Muscle of leg (tissue), 11 donors: Measurements from ENCODE around the gene MSX1. TPM values are rescaled to one million over a fixed set of nuclear protein-coding genes. Genes with fewer than 3 reads are reported as not detected.
"Not testable (repeated sequence)": the region's sequence is repeated elsewhere in the genome, so short reads cannot be mapped to it uniquely, and the experiment has no call there.

Experiments
- DNase-seq: peaks from one replicate; pipeline ENCODE4 v3.0.0; 2013
- H3K27ac ChIP-seq: one replicate; pipeline ENCODE4 v1.5.1; 2013; ENCODE audit warnings: mild to moderate bottlenecking, low read length, control low read depth
- H3K27me3 ChIP-seq: one replicate; pipeline ENCODE4 v1.6.1; 2013; ENCODE audit warnings: low read length; ENCODE audit not compliant: control insufficient read depth, insufficient read depth
- H3K36me3 ChIP-seq: one replicate; pipeline ENCODE4 v1.6.1; 2013; ENCODE audit warnings: low read length; ENCODE audit not compliant: control insufficient read depth, insufficient read depth
- H3K4me1 ChIP-seq: one replicate; pipeline ENCODE4 v1.6.1; 2013; ENCODE audit warnings: low read length; ENCODE audit not compliant: control insufficient read depth, insufficient read depth
- H3K4me3 ChIP-seq: one replicate; pipeline ENCODE4 v1.5.1; 2013; ENCODE audit warnings: low read length, control low read depth
- H3K9me3 ChIP-seq: replicated peaks from 2 replicates; pipeline ENCODE4 v1.6.1; 2013; ENCODE audit warnings: low read depth, low read length; ENCODE audit not compliant: control insufficient read depth
- WGBS: methylation state at CpG from one replicate; pipeline ENCODE4 v1.1.5; 2013; ENCODE audit warnings: missing lambda C conversion rate; ENCODE audit not compliant: insufficient coverage; 5-methylcytosine and 5-hydroxymethylcytosine counted together
- polyA plus RNA-seq, 8 donors: library from polyadenylated mRNA; unstranded; fragments of 120-200 nt; gene quantifications; one replicate each; pipeline versions ENCODE4 v1.2.1 to v1.2.3, GENCODE V29; 2013; ENCODE audit warnings: inconsistent platforms in 1 of 8, low replicate concordance in 1 of 8; ENCODE audit not compliant: insufficient read length in 8 of 8, insufficient read depth in 1 of 8
- total RNA-seq: library from RNA; stranded (reverse); fragments of 120-200 nt; gene quantifications from one replicate; pipeline ENCODE4 v1.2.4, GENCODE V29; 2013

The MSX1 gene
- total and polyA plus RNA-seq, 9 donors, result 1.3 to 2.8 (median 1.8) TPM

- not testable (repeated sequence) for H3K9me3 ChIP-seq, H3K27ac ChIP-seq, DNase-seq, H3K4me1 ChIP-seq, H3K36me3 ChIP-seq, H3K4me3 ChIP-seq
- H3K27me3 ChIP-seq, result peaks cover 31% of the 10 kb centered on the region
- WGBS, result 87% methylated on average over 6 of the region's 6 CpGs
Observed at GRCh38 chr4:4822286-4822685, 37.2 kb upstream of the MSX1 start.

GRCh38 chr4:4823621-4824162 lies 35.8 kb upstream of the MSX1 start:
- H3K9me3 ChIP-seq, result no peaks in the 10 kb centered on the region
- H3K27me3 ChIP-seq, result peaks cover 22% of the 10 kb centered on the region
- no peaks in the 10 kb centered on the region for H3K36me3 ChIP-seq
- no peak overlapping the region for H3K27ac ChIP-seq
- WGBS, result no CpG with 5 or more reads among the region's 2 CpGs
- H3K4me1 ChIP-seq, result no peaks in the 10 kb centered on the region
- DNase-seq, result no peak
- no peak overlapping the region for H3K4me3 ChIP-seq

GRCh38 chr4:4824232-4824631 lies 35.2 kb upstream of the MSX1 start:
- WGBS, result no CpG with 5 or more reads among the region's 3 CpGs
- Histone ChIP-seq H3K4me1 (no peaks in the 10 kb centered on the region), H3K27me3 (peaks cover 17% of the 10 kb centered on the region), H3K9me3 (no peaks in the 10 kb centered on the region), H3K27ac (no peak overlapping the region), H3K4me3 (no peak overlapping the region), H3K36me3 (no peaks in the 10 kb centered on the region)
- no peak for DNase-seq

GRCh38 chr4:4825431-4825830 lies 34.0 kb upstream of the MSX1 start:
- DNase-seq, result no peak
- Histone ChIP-seq H3K4me3 (no peak overlapping the region), H3K27ac (no peak overlapping the region), H3K36me3 (no peaks in the 10 kb centered on the region), H3K9me3 (no peaks in the 10 kb centered on the region), H3K4me1 (no peaks in the 10 kb centered on the region), H3K27me3 (peaks cover 13% of the 10 kb centered on the region)
- 90% methylated on average over 3 of the region's 7 CpGs for WGBS

GRCh38 chr4:4829837-4830236 lies 29.6 kb upstream of the MSX1 start:
- Histone ChIP-seq H3K36me3 (no peaks in the 10 kb centered on the region), H3K9me3 (no peaks in the 10 kb centered on the region), H3K4me3 (no peak overlapping the region), H3K27ac (no peak overlapping the region), H3K4me1 (no peaks in the 10 kb centered on the region), H3K27me3 (peaks cover 11% of the 10 kb centered on the region)
- no peak for DNase-seq
- WGBS, result 83% methylated on average over 1 of the region's 2 CpGs

- Histone ChIP-seq H3K9me3 (no peaks in the 10 kb centered on the region), H3K4me3 (no peak overlapping the region), H3K36me3 (no peaks in the 10 kb centered on the region), H3K27me3 (peaks cover 9% of the 10 kb centered on the region), H3K4me1 (no peaks in the 10 kb centered on the region), H3K27ac (no peak overlapping the region)
- 86% methylated on average over 4 of the region's 7 CpGs for WGBS
- no peak for DNase-seq
Observed at GRCh38 chr4:4831266-4831665, 28.2 kb upstream of the MSX1 start.

GRCh38 chr4:4831825-4832224 lies 27.6 kb upstream of the MSX1 start:
- Histone ChIP-seq H3K27ac (no peak overlapping the region), H3K4me3 (no peak overlapping the region), H3K36me3 (no peaks in the 10 kb centered on the region), H3K4me1 (no peaks in the 10 kb centered on the region), H3K27me3 (peaks cover 10% of the 10 kb centered on the region), H3K9me3 (no peaks in the 10 kb centered on the region)
- no peak for DNase-seq
- WGBS, result 72% methylated on average over 5 of the region's 6 CpGs

GRCh38 chr4:4836044-4836443 lies 23.4 kb upstream of the MSX1 start:
- H3K36me3 ChIP-seq, result no peaks in the 10 kb centered on the region
- no peak for DNase-seq
- no peaks in the 10 kb centered on the region for H3K4me1 ChIP-seq
- H3K9me3 ChIP-seq, result no peaks in the 10 kb centered on the region
- H3K27ac ChIP-seq, result no peak overlapping the region
- WGBS, result 100% methylated on average over 3 of the region's 3 CpGs
- H3K27me3 ChIP-seq, result peaks cover 29% of the 10 kb centered on the region
- H3K4me3 ChIP-seq, result no peak overlapping the region

GRCh38 chr4:4837316-4837715 lies 22.1 kb upstream of the MSX1 start:
- no peaks in the 10 kb centered on the region for H3K9me3 ChIP-seq
- no peak overlapping the region for H3K4me3 ChIP-seq
- peaks cover 34% of the 10 kb centered on the region for H3K27me3 ChIP-seq
- H3K36me3 ChIP-seq, result no peaks in the 10 kb centered on the region
- DNase-seq, result no peak
- H3K27ac ChIP-seq, result no peak overlapping the region
- 56% methylated on average over 1 of the region's 2 CpGs for WGBS
- H3K4me1 ChIP-seq, result no peaks in the 10 kb centered on the region

GRCh38 chr4:4838051-4838935 lies 21.2 kb upstream of the MSX1 start:
- H3K4me3 ChIP-seq, result no peak overlapping the region
- no peaks in the 10 kb centered on the region for H3K9me3 ChIP-seq
- H3K4me1 ChIP-seq, result no peaks in the 10 kb centered on the region
- H3K27me3 ChIP-seq, result peaks cover 42% of the 10 kb centered on the region
- no peak overlapping the region for H3K27ac ChIP-seq
- 49% methylated on average over 3 of the region's 13 CpGs for WGBS
- H3K36me3 ChIP-seq, result no peaks in the 10 kb centered on the region
- no peak for DNase-seq
